HEK293 (cell line): ENCODE results near the gene PCDHA11.

ENCODE experiments used
- CTCF ChIA-PET: fragments of 350-600 bp; formaldehyde crosslinking; extraction: SDS; loops from one replicate; lab custom pipeline; 2021; ENCODE audit warnings: antibody characterized with exemption; lab: Yijun Ruan, JAX
- POLR2A ChIA-PET: fragments of 300-600 bp; formaldehyde crosslinking; extraction: SDS; loops from one replicate; lab custom pipeline; 2020; ENCODE audit warnings: antibody characterized with exemption, inconsistent platforms; lab: Yijun Ruan, JAX
- H3K27ac ChIP-seq: fragments of 200-500 bp; sonication (Bioruptor generic); 2 replicates; pipeline ENCODE4 v1.5.1; 2014; ENCODE audit warnings: low read depth, low read length, control low read depth, inconsistent platforms; ENCODE audit errors: extremely low read depth
- H3K36me3 ChIP-seq, 2 experiments: fragments of 200-500 bp in 1 of 2; sonication (Bioruptor generic) in 1 of 2; 1 replicate in 1 of 2; 2 replicates in 1 of 2; pipeline ENCODE4 v1.5.1; 2014 to 2017; ENCODE audit warnings: inconsistent platforms in 2 of 2, low read length in 2 of 2; ENCODE audit not compliant: control insufficient read depth in 2 of 2, insufficient read depth in 1 of 2
- H3K4me1 ChIP-seq: fragments of 200-500 bp; sonication (Bioruptor generic); 2 replicates; pipeline ENCODE4 v1.5.1; 2014; ENCODE audit warnings: mild to moderate bottlenecking, low read length, inconsistent platforms; ENCODE audit not compliant: control insufficient read depth, insufficient read depth
- H3K4me3 ChIP-seq: 2 replicates; pipeline ENCODE4 v1.5.1; 2011; ENCODE audit warnings: low read depth, mild to moderate bottlenecking, control low read depth, low read length, moderate library complexity
- H3K9me3 ChIP-seq: fragments of 200-500 bp; sonication (Bioruptor generic); 2 replicates; pipeline ENCODE4 v1.5.1; 2014; ENCODE audit warnings: low read depth, low read length, inconsistent platforms; ENCODE audit not compliant: control insufficient read depth, insufficient read depth
- KLF10 ChIP-seq: fragments of 450-650 bp; IDR thresholded peaks from 2 replicates; pipeline ENCODE4 v1.5.1; 2018; ENCODE audit warnings: missing biosample characterization, mild to moderate bottlenecking, missing genetic modification characterization
- OSR2 ChIP-seq: fragments of 450-650 bp; formaldehyde crosslinking; IDR thresholded peaks from 2 replicates; pipeline ENCODE4 v1.5.1; 2016; ENCODE audit warnings: missing biosample characterization, missing genetic modification characterization
- SALL2 ChIP-seq: fragments of 450-650 bp; formaldehyde crosslinking; IDR thresholded peaks from 2 replicates; pipeline ENCODE4 v1.5.0; 2017; ENCODE audit warnings: missing biosample characterization, mild to moderate bottlenecking, missing genetic modification characterization, borderline replicate concordance
- SP3 ChIP-seq: fragments of 450-650 bp; formaldehyde crosslinking; IDR thresholded peaks from 2 replicates; pipeline ENCODE4 v1.5.1; 2016; ENCODE audit warnings: missing biosample characterization, missing genetic modification characterization
- ZNF157 ChIP-seq: fragments of 450-650 bp; formaldehyde crosslinking; IDR thresholded peaks from 2 replicates; pipeline ENCODE4 v1.5.1; 2016; ENCODE audit warnings: missing biosample characterization, missing genetic modification characterization
- ZNF169 ChIP-seq: fragments of 450-650 bp; formaldehyde crosslinking; IDR thresholded peaks from 2 replicates; pipeline ENCODE4 v1.5.1; 2016; ENCODE audit warnings: missing biosample characterization, missing genetic modification characterization
- ZNF341 ChIP-seq: fragments of 450-650 bp; formaldehyde crosslinking; IDR thresholded peaks from 2 replicates; pipeline ENCODE4; 2016; ENCODE audit warnings: low read depth, missing biosample characterization, missing genetic modification characterization
- ZNF433 ChIP-seq: fragments of 450-650 bp; formaldehyde crosslinking; IDR thresholded peaks from 2 replicates; pipeline ENCODE4 v1.5.1; 2016; ENCODE audit warnings: missing biosample characterization, missing genetic modification characterization, low read depth
- ZSCAN16 ChIP-seq: fragments of 450-650 bp; formaldehyde crosslinking; IDR thresholded peaks from 2 replicates; pipeline ENCODE4 v1.5.1; 2016; ENCODE audit warnings: missing biosample characterization, missing genetic modification characterization
- TF ChIP-seq, protein P1 (sequence below): fragments of 450-650 bp; formaldehyde crosslinking; IDR thresholded peaks from 2 replicates; pipeline ENCODE4 v1.5.1; 2017; ENCODE audit warnings: missing biosample characterization, missing genetic modification characterization
- TF ChIP-seq, protein P2 (sequence below): fragments of 450-650 bp; formaldehyde crosslinking; IDR thresholded peaks from 2 replicates; pipeline ENCODE4 v1.5.1; 2016; ENCODE audit warnings: missing biosample characterization, missing genetic modification characterization, low read depth
- TF ChIP-seq, protein P3 (sequence below): fragments of 450-650 bp; formaldehyde crosslinking; IDR thresholded peaks from 2 replicates; pipeline ENCODE4 v1.5.1; 2016; ENCODE audit warnings: missing biosample characterization, missing genetic modification characterization
- TF ChIP-seq, protein P4 (sequence below): fragments of 450-650 bp; formaldehyde crosslinking; IDR thresholded peaks from 2 replicates; pipeline ENCODE4 v1.5.1; 2016; ENCODE audit warnings: missing biosample characterization, missing genetic modification characterization
- TF ChIP-seq, protein P5 (sequence below): fragments of 450-650 bp; formaldehyde crosslinking; IDR thresholded peaks from 2 replicates; pipeline ENCODE4 v1.5.1; 2016; ENCODE audit warnings: missing biosample characterization, missing genetic modification characterization, low read depth
- TF ChIP-seq, protein P6 (sequence below): fragments of 450-650 bp; formaldehyde crosslinking; IDR thresholded peaks from 2 replicates; pipeline ENCODE4 v1.5.1; 2016; ENCODE audit warnings: missing biosample characterization, missing genetic modification characterization
- TF ChIP-seq, protein P7 (sequence below): fragments of 450-650 bp; formaldehyde crosslinking; IDR thresholded peaks from 2 replicates; pipeline ENCODE4 v1.5.1; 2016; ENCODE audit warnings: missing biosample characterization, missing genetic modification characterization

PCDHA11 gene

DNA sequence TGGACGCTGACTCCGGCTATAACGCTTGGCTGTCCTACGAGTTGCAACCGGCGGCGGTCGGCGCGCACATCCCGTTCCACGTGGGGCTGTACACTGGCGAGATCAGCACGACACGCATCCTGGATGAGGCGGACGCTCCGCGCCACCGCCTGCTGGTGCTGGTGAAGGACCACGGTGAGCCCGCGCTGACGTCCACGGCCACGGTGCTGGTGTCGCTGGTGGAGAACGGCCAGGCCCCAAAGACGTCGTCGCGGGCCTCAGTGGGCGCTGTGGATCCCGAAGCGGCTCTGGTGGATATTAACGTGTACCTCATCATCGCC is 8.5 kb downstream of the PCDHA11 start (continued):
- TF ChIP-seq, protein P1, sequence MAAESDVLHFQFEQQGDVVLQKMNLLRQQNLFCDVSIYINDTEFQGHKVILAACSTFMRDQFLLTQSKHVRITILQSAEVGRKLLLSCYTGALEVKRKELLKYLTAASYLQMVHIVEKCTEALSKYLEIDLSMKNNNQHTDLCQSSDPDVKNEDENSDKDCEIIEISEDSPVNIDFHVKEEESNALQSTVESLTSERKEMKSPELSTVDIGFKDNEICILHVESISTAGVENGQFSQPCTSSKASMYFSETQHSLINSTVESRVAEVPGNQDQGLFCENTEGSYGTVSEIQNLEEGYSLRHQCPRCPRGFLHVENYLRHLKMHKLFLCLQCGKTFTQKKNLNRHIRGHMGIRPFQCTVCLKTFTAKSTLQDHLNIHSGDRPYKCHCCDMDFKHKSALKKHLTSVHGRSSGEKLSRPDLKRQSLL, result no peak

DNA sequence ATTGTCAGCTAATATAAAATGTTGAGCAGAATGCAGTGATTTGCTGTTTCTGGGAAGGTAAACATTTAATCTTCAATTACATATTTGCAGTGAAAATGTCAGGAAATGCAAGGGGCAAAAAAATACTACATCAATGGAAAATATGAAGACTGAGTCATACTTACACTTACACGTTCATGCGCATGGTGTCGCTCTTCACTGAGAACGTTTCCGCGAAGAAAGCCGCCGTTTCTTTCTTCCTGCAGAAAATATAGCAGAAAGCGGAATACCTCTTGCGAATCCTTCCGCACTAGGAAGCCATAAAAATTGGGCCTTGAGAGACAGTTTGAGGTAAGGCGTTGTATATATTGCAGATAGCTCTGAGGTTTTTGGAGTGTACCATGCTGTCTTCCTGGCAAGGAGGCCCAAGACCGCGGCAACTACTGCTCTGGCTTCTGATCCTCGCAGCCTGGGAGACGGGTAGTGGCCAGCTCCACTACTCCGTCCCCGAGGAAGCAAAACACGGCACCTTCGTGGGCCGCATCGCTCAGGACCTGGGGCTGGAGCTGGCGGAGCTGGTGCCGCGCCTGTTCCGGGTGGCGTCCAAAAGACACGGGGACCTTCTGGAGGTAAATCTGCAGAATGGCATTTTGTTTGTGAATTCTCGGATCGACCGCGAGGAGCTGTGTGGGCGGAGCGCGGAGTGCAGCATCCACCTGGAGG is 13.3 kb downstream of the PCDHA11 start, which contains the start of gene PCDHA13:
TSS of gene PCDHA13 (plus strand) at position 236 of the 702 bp plus-strand sequence. CDS start at position 381, 145 bp downstream.
- no peaks in the 10 kb centered on the region for H3K4me1 ChIP-seq
- no peaks in the 10 kb centered on the region for H3K36me3 ChIP-seq
- POLR2A ChIA-PET, result no interaction called here
- peak within 1 kb of the TSS; percentile 4; the same call in 1 of the 2 replicates for H3K4me3 ChIP-seq
- CTCF ChIA-PET, result interaction anchor here (0.6 to 5.1 kb wide), 27 partner anchors 10 to 221 kb away, joined by 3 to 81 read pairs (median 5); partner anchors contain the start of genes PCDHA10, PCDHA11, PCDHAC1 and PCDHAC2
- no peaks in the 10 kb centered on the region for H3K9me3 ChIP-seq
- TF ChIP-seq, protein P2, sequence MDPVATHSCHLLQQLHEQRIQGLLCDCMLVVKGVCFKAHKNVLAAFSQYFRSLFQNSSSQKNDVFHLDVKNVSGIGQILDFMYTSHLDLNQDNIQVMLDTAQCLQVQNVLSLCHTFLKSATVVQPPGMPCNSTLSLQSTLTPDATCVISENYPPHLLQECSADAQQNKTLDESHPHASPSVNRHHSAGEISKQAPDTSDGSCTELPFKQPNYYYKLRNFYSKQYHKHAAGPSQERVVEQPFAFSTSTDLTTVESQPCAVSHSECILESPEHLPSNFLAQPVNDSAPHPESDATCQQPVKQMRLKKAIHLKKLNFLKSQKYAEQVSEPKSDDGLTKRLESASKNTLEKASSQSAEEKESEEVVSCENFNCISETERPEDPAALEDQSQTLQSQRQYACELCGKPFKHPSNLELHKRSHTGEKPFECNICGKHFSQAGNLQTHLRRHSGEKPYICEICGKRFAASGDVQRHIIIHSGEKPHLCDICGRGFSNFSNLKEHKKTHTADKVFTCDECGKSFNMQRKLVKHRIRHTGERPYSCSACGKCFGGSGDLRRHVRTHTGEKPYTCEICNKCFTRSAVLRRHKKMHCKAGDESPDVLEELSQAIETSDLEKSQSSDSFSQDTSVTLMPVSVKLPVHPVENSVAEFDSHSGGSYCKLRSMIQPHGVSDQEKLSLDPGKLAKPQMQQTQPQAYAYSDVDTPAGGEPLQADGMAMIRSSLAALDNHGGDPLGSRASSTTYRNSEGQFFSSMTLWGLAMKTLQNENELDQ (tag by site-specific recombination), result no peak
- TF ChIP-seq, protein P3, sequence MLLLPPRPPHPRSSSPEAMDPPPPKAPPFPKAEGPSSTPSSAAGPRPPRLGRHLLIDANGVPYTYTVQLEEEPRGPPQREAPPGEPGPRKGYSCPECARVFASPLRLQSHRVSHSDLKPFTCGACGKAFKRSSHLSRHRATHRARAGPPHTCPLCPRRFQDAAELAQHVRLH (tag by site-specific recombination), result no peak
- TF ChIP-seq OSR2 (tag by site-specific recombination) (no peak), ZSCAN16 (tag by site-specific recombination) (no peak)
- TF ChIP-seq, protein P4, sequence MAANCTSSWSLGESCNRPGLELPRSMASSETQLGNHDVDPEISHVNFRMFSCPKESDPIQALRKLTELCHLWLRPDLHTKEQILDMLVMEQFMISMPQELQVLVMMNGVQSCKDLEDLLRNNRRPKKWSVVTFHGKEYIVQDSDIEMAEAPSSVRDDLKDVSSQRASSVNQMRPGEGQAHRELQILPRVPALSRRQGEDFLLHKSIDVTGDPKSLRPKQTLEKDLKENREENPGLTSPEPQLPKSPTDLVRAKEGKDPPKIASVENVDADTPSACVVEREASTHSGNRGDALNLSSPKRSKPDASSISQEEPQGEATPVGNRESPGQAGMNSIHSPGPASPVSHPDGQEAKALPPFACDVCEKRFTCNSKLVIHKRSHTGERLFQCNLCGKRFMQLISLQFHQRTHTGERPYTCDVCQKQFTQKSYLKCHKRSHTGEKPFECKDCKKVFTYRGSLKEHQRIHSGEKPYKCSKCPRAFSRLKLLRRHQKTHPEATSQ (tag by site-specific recombination), result no peak
- no peak within 1 kb of the TSS for H3K27ac ChIP-seq

DNA sequence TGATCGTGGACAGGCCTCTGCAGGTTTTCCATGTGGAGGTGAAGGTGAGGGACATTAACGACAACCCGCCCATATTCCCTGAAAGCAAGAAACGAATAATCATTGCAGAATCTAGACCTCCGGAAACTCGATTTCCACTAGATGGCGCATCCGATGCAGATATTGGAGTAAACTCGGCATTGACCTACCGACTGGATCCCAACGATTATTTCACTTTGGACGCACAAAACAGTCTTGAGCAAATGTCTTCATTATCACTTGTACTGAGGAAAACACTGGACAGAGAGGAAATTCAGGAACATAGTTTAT is 13.8 kb downstream of the PCDHA11 start:
- TF ChIP-seq, protein P5, sequence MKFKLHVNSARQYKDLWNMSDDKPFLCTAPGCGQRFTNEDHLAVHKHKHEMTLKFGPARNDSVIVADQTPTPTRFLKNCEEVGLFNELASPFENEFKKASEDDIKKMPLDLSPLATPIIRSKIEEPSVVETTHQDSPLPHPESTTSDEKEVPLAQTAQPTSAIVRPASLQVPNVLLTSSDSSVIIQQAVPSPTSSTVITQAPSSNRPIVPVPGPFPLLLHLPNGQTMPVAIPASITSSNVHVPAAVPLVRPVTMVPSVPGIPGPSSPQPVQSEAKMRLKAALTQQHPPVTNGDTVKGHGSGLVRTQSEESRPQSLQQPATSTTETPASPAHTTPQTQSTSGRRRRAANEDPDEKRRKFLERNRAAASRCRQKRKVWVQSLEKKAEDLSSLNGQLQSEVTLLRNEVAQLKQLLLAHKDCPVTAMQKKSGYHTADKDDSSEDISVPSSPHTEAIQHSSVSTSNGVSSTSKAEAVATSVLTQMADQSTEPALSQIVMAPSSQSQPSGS (tag by site-specific recombination), result no peak
- TF ChIP-seq ZNF341 (tag by site-specific recombination) (no peak), ZNF157 (tag by site-specific recombination) (no peak), KLF10 (tag by site-specific recombination) (no peak), SALL2 (tag by site-specific recombination) (no peak), ZNF433 (tag by site-specific recombination) (no peak), ZNF169 (tag by site-specific recombination) (no peak), SP3 (tag by site-specific recombination) (no peak)
- TF ChIP-seq, protein P6, sequence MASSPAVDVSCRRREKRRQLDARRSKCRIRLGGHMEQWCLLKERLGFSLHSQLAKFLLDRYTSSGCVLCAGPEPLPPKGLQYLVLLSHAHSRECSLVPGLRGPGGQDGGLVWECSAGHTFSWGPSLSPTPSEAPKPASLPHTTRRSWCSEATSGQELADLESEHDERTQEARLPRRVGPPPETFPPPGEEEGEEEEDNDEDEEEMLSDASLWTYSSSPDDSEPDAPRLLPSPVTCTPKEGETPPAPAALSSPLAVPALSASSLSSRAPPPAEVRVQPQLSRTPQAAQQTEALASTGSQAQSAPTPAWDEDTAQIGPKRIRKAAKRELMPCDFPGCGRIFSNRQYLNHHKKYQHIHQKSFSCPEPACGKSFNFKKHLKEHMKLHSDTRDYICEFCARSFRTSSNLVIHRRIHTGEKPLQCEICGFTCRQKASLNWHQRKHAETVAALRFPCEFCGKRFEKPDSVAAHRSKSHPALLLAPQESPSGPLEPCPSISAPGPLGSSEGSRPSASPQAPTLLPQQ (tag by site-specific recombination), result no peak
- TF ChIP-seq, protein P7, sequence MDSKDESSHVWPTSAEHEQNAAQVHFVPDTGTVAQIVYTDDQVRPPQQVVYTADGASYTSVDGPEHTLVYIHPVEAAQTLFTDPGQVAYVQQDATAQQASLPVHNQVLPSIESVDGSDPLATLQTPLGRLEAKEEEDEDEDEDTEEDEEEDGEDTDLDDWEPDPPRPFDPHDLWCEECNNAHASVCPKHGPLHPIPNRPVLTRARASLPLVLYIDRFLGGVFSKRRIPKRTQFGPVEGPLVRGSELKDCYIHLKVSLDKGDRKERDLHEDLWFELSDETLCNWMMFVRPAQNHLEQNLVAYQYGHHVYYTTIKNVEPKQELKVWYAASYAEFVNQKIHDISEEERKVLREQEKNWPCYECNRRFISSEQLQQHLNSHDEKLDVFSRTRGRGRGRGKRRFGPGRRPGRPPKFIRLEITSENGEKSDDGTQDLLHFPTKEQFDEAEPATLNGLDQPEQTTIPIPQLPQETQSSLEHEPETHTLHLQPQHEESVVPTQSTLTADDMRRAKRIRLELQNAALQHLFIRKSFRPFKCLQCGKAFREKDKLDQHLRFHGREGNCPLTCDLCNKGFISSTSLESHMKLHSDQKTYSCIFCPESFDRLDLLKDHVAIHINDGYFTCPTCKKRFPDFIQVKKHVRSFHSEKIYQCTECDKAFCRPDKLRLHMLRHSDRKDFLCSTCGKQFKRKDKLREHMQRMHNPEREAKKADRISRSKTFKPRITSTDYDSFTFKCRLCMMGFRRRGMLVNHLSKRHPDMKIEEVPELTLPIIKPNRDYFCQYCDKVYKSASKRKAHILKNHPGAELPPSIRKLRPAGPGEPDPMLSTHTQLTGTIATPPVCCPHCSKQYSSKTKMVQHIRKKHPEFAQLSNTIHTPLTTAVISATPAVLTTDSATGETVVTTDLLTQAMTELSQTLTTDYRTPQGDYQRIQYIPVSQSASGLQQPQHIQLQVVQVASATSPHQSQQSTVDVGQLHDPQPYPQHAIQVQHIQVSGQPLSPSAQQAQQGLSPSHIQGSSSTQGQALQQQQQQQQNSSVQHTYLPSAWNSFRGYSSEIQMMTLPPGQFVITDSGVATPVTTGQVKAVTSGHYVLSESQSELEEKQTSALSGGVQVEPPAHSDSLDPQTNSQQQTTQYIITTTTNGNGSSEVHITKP (tag by site-specific recombination), result no peak
- H3K9me3 ChIP-seq, result no peaks in the 10 kb centered on the region
- H3K36me3 ChIP-seq, result no peaks in the 10 kb centered on the region
- H3K4me1 ChIP-seq, result no peaks in the 10 kb centered on the region
- H3K27ac ChIP-seq, result no peak overlapping the region
- H3K4me3 ChIP-seq, result no peak overlapping the region
- ChIA-PET POLR2A (no interaction called here), CTCF (interaction anchor here (0.6 to 5.1 kb wide), 21 partner anchors 9 to 220 kb away, joined by 3 to 81 read pairs (median 5); partner anchors contain the start of genes PCDHA11 and PCDHAC1)
